Amniotic stem cell (primary cell): ENCODE data around the gene JSRP1.

Experiments used
- DNase-seq: peaks from one replicate; lab custom pipeline; 2025; lab: John Stamatoyannopoulos, UW

The JSRP1 gene

DNA sequence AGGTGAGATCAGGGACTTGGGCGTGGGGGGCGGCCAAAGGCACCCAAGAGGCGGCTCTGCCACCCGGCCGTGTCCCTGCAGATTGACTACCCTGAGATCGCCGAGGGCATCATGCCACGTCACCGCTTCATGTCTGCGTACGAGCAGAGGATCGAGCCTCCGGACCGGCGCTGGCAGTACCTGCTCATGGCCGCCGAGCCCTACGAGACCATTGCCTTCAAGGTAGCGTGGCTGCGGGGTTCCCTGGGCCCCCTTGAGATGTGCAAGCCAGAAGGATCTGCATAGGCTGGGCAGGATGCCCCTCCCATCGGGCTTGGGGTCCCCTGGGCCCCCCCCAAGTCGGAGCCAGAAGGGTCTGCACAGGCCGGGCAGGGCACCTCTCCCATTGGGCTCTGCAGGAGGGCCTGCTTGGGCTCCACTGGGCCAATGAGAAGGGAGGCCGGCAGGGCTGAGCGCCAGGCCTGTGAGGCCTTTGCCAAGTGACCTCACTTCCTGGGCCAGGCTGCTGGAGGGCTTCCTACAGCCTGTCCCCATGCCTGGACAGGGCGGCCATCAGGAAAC is 9.3 kb downstream of the JSRP1 start:
- no peak for DNase-seq

DNA sequence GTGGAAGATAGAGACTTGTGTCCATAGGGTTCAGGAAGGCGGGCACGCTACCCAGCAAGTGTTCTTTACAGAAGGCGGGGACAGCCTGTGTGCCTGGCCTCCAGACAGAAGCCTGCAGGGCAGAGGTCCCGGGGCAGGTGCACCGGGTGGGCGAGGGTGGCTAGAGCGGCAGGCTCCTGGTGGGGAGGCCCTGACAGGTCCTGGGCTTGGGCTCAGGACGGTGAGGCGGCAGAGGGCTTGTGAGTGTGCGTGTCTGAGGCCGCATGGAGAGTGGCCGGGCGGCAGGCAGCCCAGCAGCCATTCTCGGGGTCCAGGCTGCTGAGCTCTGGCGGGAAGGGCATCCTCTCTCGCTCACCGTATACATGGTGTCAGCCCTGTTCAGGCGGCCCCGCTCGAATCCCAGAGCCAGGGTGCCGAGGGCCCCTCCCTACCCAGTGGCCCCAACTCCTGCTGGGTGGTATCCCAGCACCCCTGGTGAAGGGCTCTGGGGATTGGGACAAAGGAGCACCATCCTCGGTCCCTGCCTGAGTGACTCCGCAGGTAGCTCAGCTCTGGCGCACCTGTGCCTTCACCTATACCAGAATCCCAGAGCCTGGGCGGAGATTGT is 10.1 kb downstream of the JSRP1 start:
- no peak for DNase-seq

DNA sequence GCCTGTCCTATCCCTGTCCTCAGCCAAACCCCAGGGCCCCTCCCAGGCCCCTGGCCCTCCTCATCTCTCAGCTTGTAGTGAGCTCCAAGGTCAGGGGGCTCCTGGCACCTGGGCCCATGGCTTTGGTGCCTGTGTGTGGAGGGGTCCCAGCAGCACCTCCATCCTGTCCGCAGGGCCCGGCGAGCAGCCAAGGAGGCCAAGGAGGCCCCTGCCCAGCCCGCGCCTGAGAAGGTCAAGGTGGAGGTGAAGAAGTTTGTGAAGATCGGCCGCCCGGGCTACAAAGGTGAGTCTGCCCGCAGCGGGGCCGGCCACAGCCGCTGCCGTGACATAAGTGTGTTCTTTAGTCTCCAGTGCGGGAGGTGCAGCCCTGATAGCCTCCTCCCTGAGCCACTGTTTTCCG is 10.9 kb downstream of the JSRP1 start:
- DNase-seq = no peak

DNA sequence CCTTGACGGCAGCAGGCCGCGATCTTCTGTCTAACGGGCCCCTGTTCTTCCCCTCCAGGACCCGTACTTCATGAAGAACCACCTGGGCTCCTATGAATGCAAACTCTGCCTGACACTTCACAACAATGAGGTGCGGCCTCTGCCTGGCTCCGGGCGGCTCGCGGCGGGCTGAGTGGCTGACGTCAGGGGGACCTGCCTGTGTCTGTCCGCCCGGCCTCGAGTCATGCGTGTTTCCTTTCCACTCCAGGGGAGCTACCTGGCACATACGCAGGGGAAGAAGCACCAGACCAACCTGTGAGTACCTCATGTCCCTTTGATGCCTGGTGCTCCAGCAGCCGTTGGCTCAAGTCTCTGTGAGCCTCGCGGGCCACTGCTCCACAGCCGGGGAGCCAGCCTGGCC is 11.7 kb downstream of the JSRP1 start:
- DNase-seq = no peak

DNA sequence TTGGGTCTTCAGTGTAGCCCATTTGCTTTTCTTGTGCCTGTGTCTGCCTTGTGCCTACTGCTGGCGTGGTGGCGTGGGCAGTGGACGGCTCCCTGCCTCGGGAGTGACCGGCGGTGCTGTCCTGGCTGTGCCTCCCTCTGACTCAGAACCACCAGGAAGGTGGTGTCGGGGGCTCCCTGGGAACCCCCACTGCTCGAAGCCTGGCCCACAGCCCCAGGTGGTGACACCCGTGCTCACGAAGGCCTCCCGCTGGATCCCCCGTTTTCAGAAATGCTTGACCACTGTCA is 12.1 kb downstream of the JSRP1 start:
- DNase-seq = no peak

DNA sequence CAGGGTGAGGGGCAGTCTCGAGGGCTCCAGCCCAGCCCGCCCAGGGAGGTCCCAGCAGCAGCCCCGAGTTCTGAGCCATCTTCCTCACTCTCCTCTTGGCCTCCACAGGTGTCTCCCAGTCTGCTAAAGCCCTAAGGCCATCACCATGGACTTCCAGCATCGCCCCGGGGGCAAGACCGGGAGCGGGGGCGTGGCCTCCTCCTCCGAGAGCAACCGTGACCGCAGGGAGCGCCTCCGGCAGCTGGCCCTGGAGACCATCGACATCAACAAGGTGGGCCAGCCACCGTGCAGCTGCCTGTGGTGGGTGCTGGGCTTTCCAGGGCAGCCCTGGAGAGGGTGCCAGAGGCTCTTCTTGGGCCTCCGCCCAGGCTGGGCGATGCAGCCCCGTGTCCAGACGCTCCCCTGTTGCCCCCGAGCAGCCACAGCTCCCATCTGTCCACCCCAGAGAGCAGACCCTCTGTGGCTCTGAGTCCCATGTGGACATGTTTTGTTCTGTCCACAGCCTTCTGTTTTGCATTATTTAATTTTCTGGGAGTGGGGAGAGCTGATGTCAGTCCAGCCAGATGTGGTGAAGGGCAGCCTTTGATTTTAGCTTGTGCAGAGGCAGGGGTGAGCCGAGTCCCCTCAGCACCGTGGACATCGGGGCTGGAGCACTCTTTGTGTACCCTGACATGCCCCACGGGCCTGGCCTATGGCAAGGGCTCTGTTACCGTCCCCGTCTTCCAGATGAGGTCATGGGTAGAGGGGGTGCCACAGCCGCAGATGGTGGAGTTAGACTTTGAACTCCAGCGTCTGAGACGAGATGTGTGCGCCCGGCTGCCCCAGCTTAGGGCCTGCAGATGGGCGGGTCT is 12.7 kb downstream of the JSRP1 start:
- DNase-seq = no peak

DNA sequence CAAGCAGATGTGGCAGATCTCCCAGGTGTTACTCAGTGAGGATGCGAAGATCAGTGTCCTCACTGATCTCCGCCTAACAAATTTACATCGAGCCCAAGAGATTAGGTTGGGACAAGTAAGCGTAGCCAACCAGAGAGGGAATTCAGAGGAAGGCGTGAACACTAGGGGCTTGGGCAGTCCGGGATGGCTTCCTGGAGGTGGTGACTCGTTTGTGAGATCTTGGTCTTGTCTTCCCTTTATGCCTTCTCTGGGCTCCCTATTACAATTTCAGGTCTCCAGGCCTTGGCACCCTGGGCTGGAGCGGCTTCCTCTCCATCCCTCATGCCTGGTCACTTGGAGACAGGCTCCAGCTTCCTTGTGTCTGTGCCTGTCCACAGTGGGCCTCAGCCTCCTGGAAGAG is 13.4 kb downstream of the JSRP1 start:
- DNase-seq = no peak

DNA sequence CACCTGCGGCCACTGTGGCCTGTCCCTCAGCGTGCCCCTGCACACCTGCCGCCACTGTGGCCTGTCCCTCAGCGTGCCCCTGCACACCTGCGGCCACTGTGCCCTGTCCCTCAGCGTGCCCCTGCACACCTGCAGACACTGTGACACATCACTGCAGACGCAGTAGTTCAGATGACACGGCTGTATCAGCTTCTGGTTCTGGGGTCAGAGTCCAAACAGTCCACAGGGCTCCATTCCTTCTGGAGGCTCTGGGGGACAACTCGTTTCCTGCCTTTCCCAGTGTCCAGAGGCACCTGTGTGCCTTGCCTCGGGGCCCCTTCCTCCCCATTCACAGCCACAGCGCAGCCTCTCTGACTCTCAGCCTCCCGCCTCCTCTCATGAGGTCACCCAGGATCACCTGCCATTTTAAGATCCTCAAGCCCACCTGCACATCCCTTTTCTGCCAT is 14.1 kb downstream of the JSRP1 start:
- no peak for DNase-seq

DNA sequence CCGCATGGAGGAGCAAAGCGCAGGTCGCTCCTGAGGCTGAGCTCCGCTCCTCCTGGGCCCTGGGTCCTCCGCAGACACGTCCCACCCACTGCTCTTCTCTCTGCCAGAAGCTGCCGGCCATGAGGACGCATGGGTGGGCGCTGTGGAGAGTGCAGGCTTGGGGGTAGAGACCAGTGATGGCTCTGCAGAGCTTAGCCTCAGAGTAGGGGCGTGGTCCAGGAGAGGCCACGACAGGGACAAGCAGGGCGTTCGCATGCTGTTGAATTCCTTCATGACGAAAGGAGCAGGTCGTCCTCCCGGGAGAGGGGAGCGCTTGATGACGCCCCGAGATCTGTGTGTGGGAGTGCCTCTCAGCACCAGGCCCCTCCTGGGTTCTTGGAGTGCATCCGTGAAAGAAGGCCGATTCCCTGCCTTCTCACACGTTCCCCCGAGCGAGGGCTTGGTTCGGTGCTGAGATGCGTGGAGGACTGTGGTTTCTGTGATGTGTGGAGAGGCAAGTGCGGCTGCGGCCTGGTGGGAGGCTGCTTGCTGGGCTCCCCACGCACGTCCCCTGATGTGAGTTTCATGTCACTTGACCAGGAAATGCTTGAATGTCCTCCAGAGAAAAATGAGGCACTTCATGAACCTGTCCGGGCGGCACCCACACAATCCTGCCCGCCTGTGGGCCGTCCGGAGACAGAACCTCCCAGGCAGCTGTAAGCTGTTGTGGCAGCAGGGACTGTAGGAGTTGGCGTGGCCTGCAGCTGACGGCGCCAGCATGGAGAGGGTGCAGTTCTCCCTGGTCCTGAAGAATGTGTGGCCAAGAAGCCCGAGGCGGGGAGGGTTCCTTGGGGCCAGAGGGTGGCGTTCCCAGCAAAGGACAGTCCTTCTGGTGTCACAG is 15.1 kb downstream of the JSRP1 start:
- no peak for DNase-seq

DNA sequence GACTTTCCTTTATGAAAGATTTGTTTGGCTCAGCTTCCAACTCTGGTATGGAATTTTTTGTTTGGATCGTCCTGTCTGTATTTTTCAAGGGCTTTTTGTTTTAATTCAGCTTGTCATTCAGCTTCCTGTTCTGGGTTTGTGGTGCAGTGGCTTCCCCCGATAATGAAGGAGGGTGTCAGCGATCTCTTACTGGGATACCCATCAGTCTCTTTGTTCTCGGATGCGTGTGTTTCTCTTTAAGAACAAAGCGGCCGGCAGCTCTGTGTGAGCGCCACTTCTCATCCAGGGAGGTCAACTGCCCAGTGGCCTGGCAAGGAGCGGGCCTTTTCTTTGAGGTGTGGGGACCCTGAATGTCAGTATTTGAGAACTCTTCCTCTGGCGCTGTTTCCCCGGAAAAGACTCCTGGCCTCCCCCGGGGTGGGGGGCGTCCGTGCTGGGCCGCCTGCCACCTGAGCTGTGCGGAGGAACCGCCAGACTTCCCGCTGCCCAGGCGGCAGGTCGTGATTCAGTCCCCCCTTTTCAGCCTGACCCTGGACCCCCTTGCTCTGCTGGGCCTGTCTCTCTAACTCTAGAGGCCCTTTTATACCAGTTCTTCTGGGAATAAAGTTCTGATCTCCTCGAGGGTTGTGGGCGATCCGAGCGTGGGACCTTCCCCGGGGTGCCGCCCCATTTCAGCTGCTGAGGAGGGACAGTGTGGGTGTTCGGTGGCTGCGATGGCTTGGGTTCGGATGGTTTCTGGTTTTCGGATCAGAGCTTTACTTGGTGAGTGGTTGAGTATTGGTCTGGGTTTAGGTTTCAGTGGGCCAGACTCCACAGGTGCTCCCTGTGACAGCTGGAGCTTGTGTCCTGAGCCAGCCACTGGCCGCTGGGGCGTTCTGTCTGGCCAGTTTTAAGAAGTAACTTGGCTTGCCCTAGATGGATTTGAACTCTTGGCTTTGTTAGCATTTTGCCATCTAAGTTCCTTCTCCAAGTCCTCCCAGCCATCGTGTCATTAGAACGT is 16.1 kb downstream of the JSRP1 start:
- DNase-seq = no peak

DNA sequence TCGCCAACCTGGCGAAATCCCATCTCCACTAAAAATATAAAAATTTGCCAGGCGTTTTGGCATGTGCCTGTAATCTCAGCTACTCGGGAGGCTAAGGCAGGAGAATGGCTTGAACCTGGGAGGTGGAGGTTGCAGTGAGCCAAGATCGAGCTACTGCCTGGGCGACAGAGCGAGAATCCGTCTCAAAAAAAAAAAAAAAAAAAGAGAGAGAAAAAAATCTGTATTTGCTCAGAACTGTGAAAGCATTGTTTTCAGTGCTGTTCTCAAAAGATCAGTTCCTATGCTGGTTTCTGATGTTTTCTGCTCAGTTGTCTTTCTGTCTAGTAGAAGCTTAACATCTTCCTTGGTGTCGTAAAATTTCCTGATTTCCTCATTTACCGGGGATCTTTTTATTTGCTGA is 17.0 kb downstream of the JSRP1 start:
- no peak for DNase-seq

DNA sequence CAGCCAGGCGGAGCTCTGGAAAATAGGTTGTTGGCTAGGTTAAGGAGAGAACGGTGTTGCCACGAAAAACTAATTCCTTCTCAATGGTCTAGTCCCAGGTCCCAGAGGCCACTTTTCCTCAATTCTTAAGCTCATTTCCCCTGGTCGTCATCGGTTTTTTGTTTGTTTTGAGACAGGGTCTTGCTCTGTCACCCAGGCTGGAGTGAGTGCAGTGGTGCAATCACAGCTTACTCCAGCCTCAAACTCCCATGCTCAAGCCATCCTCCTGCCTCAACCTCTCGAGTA is 18.4 kb downstream of the JSRP1 start:
- DNase-seq = no peak

DNA sequence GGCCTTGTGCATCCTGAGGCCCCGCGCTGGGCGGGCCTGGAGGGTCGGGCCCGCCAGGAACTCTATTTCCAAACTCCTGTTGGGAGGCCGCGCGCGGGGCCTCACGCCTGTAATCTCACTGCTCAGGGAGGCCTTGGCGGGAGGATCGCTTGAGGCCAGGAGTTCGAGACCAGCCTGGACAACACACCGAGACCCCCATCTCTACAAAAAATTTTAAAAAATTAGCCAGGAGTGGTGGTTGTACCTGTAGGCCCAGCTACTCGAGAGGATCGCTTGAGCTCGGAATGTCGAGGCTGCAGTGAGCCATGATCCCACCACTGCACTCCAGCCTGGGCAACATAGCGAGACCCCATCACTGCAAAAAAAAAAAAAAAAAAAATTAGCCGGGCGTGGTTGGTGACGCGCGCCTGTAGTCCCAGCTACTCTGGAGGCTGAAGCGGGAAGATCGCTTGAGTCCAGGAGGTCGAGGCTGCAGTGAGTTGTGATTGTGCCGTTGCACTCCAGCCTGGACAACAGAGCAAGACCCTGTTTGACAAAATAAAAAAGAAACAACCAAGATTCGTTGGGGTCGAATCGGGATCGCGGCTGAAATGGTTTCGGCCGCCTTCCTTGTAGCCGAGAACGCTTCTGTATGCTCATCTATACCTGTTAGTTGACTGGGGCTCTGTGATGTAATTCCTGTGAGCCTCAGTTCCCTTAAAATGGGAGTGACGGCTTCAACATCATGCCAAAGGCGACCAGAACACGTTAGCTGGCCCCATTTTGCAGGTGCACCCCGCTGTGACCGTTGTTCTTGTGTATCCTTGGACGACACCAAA is 19.0 kb downstream of the JSRP1 start:
- no peak for DNase-seq

DNA sequence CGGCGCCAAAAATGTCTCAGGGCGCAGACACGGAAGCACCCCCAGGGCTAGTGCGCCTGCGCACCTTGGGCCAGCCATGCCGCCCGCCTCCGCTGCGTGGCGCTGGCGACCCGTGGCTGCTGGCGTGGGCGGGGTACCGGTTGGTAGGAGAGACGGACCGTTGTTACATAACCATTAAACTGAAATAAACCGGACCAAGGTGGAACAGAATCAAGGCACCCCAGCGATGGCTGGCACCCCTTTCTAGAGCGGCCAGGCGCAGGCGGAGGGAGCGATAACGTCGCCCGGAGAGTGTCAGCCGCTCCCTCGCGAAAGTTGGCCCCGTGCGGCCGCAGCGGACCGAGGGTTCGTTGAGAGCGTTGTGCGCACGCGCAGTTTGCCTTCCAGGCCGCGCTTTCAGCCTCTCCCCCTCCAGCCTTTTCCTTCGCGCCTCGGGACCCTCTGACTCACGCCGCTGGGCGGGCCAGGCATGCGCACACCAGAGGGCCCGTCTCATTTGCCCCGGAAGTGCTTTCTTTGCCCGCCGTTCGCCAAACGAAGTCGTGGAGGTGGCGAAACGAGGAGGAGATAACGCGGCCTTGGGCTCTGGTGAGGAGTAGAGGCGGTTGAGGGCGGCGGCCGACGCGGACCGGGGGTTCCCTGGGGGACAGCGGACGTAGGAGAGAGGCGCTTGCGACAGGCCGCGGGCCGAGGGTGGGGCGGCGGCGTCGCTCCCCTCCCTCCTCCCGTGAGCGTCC is 19.7 kb downstream of the JSRP1 start, which contains the start of the genes PLEKHJ1 and SF3A2:
Gene PLEKHJ1, minus strand, starts transcription at position 16 of the 737 bp plus-strand sequence. CDS start 81 bp downstream, outside the sequence.
Gene SF3A2, plus strand, starts transcription at position 511 of the 737 bp plus-strand sequence. CDS start 6,595 bp downstream, outside the sequence.
- peak; percentile 92 for DNase-seq

DNA sequence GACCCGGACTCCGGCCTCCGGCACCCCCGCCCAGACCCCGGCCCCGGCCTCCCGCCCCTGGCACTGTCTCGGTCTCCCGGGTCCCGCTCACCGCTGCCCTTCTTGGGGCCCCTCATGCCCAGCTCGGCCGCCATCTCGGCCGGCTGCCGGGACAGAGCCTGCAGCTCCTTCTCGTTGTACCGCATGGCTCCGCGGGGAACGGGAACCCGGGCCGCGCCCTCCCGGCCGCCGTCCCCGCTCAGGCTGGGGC is 20.2 kb downstream of the JSRP1 start:
- no peak for DNase-seq

DNA sequence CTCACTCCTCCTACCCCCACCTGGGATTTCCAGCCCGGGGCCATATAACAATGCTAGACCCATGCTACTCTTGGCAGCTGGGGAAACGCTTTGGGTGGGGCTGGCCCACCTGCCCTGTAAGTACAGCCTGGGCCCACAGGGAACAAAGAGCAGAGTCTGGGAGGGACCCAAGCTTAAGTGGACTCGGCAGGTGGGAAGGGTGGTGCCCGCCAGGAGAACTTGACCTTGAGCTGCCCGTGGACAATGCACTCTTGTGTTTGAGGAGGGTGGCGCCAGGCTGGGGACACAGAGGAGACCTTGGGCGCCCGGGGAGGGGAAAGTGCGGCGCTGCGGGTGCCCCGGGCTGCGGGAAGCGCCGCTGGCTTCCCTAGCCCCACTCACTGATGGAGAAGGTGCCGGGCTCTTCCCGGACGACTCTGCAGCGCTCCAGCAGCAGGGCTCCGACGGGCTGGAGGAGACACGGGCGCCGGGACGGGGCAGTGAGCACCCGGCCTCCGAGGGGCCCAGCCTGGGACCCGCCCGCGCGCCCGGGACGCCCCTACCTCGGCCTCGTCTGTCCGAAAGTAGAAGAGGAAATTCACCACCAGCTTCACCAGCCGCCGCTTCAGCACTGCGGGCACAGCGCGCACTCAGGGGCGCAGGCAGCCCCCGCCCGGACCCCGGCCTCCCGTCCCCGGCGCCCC is 20.7 kb downstream of the JSRP1 start:
- no peak for DNase-seq

DNA sequence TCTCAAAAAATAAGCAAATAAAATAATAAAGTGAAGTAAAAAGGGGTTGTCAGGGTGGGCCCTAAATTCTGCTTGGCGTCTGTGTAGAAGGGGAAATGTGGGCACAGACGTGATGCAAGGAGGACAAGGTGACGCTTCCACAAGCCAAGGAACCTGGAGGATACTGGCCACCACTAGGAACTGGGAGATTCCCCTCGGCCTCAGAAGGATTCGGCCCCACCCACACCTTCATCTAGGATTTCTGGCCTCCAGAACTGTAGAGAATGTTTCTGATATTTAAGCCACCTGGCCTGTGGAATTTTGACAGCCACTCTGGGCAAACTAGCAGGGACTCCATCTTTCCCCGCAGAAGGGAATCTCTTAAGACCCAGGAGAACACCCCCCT is 21.2 kb downstream of the JSRP1 start:
- DNase-seq = no peak

DNA sequence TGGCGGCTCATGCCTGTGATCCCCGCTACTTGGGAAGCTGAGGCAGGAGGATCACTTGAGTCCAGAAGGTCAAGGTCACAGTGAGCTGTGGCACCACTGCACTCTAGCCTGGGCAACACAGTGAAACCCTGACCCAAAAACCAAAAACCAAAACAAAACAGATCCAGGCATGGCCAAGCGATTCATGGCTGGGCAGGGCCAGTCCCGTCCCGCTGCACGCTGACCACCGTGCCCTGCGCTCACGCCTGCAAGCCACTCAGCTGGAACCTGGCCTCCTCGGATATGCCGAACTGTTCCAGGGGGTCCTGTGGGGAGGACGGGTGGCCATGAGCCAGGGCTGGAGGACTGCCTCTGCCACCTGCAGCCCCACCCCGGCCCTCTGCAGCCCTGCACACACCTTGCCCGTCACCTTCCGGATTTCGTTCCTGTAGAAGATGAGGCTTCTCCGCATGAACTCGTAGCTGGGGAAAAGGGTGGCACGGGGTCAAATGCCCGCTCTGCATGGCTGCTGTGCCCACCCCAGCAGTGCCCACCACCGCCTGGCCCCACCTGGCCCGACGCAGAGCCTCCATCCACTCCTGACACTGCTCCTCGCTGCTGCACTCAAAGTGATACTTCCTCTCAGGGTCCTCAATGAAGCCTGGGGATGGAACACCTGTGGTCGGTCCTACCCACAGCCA is 22.5 kb downstream of the JSRP1 start:
- DNase-seq = no peak
